ENCODE results near the gene LRBA.
"Not testable (repeated sequence)": the region's sequence is repeated elsewhere in the genome, so short reads cannot be mapped to it uniquely, and the experiment has no call there.

Gene LRBA

DNA sequence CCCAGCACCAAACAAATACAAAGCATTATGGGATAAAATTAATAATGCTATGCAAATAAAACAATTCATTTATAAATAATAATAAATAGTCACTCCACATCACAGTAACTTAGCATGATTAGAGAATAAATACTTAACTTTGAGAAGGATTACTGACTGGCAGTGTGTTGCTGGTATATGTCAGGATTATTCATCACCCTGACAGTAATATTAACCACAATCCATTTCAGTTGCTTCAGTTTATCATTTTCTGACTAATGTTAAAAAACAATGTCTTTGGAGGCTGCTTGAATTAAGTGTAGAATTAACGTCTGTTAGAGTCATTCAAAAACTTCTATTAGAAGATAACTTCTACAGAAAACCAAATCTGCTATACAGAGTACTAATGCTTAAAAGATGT, 557.3 kb downstream of the LRBA start:
- DNase-seq = no peak

DNA sequence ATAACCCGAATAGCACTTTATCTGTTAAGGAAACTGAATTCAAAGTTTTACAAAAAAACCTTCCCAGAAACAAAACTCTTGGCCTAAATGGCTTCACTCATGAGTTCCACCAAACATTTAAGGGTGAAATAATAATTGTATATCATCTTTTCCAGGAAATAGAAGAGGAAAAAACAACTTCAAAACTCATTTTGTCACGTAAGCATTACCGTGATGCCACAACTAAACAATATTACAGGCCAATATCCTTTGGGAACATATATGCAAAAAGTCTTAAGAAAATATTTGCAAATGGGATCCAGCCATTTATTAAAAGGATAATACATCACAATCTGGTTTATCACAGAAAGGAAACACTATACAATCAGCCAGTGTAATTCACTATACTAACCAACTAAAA, 563.2 kb downstream of the LRBA start:
- no peak for DNase-seq

DNA sequence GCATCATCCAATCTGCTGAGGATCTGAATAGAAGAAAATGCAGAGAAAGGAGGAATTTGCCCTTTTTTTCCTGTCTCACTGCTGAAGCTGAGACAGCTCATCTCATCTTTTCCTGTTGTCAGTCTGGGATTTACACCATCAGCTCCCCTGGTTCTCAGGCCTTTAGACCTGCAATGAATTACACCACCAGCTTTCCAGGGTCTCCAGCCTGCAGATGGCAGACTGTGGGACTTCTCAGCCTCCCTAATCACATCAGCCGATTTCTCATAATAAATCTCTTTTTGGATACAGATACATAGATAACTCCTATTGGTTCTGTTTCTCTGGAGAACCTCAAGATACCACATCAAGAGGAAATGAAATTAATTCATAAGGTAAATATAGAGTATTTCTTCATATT, 567.7 kb downstream of the LRBA start:
- no peak for DNase-seq

DNA sequence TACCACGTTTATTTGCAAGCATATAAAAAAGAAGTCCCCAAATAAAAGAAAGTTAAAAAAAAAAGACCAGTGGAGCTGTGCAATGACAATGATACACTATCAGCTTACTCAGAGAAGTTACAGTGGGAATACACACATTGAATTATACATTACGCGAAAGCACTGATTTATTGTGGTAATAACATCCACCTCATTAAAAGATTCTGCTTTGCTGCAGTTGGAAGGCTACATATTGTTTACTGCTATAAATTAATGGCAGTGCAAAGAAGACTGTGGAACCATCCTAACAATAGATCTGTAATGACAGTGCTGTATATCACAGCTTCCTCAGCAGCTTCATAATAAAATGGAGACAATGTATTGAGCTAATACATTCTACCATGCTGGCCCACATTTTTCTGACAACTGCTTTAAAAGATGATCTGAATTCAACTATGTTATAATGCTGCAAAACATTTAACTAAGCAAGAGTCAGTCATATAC, 575.6 kb downstream of the LRBA start:
- no peak for DNase-seq

DNA sequence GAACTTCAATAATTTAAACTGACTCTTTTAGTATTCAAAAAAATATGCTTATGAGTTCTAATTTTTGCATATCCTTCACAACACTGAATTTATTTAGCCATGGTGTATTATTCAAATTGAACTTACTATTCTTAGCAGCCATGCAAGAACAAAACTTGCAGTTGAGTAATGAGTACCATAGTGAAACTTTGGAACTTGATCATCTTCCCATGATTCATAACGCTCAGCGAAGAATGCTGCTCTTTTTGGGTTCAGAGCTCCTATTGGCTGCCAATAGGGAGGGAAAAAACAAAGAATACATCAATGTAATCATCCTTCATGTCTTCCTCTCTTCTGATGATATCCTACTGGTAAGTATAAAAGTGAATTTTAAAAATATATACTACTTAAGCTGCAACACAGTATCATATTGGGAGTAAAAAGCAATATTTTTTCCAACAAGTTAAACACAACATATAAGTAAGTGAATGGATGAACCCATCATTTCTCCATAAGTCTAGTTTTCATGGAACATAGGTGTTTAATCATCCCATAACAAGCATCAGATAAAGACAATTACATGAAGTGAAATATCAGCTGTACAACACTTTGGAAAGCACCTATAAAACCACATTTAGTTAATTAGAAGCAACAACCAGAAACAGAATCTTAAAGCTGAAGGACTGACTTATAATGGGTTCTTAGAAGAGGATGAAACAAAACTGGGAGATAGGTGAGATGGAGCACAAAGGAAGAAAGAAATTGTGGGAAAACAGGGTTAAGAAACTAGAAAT, 578.3 kb downstream of the LRBA start:
- no peak for DNase-seq

DNA sequence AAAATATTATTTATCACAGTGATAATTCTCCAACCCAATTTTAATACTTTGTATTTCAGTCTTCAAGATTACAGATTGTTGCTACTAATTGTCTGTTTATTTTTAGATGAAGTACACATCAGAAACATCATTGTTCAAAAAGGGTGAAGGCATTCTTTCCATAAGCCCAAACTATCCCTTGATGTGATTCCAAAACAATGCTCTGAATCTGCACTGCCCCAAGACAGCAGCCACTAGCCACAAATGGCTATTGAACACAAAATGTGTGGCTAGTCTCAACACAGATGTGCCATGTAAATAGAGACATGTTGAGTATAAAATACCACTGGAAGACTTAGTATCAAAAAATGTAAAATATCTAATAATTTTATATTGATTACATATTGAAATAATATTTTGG, 583.9 kb downstream of the LRBA start:
- DNase-seq = no peak

DNA sequence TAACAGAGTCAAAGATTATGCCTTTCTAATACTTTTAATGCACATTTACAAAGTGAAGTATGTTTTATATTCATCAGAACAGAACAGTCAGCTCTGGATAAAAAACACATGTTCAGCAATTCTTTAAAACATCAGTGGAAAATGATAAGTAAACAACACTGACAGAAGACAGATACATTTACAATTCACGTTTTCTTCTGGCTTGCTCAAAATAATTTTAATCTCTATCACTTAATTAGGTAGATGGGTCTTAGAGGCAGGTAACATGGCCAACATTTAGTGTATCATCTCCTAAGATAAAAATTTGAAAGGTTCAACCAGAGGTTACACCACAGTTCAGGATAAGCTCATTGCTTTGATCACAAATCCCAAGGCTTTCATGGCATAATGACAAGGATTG, 589.9 kb downstream of the LRBA start:
- no peak for DNase-seq

DNA sequence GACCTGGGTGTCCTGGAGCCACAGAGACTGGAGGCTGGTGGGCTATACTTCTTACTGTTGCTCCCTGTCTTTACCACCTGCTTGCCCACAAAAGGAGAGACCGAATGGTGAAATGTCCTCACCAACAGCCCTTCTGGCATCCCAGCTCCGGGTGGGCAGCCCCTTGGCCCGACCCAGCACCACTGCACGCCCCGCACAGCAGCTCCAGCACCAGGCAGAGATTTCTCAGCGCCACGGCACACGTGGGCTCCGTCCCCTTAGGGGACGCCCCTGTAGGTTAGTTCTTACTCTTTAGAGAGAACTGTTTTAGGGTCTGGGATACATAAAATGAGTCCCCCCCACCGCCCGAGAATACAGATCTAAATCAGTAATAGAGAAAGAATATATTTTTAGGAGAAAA, 591.6 kb downstream of the LRBA start:
- DNase-seq = no peak

DNA sequence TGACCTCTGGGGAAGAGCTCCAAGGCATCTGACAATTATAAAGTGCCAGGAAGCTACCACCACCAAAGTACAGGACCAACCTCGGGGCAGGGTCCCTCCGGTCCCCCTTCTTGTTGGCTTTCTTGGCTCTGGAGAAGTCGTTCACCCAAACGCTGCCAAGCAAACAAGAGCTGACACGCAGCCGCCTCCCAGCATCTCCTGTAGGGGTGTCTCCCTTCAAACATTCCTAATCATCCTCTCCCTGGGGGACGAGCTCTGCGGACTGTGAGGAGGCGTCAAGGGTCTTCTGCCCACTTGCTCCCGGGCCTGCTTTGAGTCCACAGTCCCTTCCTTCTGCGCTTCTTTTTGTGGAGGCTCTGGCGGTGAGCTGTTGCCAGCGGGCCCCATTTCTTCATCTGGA, 592.0 kb downstream of the LRBA start:
- no peak for DNase-seq

DNA sequence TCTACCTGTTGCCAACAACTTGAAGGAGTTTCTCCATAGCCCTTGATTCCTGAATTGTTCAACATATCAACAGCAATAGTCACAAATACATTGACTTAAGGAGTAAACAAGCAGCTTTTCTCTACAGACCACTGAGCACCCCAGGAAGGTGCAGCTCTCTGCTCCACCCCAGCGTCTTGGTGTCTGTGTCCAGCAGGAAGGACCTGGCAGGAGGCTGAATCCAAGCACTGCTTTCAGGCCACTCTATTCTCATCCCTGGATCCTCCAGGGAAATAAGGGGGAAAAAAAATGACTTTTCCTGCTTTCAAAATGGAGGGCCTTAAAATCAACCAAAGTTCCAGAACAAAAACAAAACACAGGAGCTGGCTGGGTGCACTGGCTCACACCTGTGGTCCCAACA, 593.5 kb downstream of the LRBA start:
- no peak for DNase-seq

DNA sequence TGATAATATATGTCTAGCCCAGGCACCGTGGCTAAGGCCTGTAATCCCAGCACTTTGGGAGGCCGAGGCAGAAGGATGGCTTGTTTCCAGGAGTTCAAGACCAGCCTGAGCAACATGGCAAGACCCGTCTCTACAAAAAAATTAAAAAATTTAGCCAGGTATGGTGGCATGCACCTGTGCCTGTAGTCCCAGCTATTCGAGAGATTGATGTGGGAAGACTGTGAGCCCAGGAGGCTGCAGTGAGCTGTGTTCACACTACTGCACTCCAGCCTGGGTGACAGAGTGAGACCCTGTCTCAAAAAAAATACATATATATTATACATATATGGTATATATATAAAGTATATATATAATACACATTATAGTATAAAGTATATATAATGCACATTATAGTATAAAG, 595.1 kb downstream of the LRBA start:
- no peak for DNase-seq

DNA sequence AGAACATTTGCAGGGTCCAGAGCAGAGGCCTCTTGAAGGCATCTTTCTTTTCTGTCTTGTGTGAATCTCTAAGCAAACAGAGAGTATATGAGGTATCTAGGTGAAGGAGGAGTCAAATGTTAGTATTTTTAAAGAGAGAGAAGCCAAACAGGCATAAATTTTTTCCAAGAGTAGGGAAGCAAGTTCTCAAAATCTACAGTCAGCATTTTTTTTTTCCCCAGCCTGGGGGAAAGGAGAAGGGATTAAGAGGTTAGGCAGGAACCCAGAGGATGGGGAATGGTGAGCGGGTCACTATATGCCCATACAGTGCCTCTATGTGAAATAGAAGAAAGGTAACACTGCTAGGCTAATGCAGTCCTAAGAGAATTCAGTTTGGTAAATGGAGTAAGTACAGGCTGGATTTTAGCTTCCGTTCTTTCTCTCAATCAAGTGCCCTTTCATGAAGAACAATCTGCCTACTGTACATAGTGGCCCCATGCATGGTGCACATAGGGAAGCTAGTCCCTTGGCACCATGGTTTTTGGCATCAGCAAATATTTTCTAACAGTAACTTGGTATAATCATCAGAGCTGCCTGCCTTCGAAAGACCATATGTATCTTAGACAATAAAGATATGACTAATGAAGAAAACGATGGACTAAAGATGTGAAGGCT, 596.2 kb downstream of the LRBA start:
- DNase-seq = no peak

DNA sequence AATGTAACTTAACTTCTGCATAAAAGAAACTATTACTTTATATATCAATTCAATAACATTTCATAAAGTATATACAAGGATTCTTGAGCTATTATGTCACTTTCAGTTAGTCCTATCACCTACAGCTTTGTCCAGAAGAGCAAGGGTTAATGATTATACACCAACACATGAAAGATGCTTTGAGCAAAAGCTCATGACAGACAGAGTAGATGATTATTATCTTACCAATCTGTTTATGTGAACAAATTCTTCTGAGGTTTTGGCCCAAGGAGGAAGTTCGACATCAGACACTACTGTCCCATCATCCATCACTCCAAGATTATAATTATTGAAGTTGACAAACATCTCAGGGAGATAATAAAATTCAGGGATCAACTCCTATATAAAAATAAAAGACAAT, 599.9 kb downstream of the LRBA start:
- no peak for DNase-seq

DNA sequence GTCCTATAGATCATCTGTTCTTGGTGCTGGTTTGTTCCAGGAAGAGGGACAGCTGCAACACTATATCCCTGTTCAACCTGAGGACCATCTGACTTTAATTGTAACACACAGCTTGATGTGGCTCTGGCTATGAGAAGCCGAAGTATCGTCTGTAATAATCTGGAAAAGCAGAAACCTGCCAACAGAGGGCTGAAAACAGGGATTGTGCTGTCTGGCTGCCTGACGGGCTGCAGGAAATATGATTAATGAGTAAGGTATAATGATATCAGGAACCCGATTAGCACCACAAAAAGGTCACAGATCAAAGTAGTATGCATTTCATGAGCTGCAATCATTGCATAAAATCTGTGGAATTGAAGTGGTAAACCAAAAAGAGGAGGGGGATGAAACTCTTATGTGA, 603.6 kb downstream of the LRBA start:
- peak; percentile 8 to 43 for DNase-seq

DNA sequence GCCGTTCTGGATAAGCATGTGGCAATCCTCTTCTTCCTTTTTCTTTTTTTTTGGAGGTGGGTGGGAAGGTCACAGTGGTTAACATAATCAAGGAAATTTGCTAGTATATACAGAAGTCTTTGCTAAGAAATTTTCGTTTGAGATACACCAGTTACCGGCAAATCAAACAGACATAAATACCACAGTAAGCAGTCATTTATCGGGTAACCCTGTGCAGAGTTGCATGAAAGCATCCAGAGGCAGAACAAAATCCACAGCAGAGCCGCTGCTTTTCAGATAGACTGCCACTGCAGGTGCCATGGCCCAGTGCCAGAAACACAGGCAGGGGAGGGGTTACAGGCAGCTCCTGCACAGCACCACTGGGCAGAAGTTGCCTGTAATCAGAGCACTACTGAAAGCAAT, 612.2 kb downstream of the LRBA start:
- peak in 1 of 2 experiments; percentile 26 for DNase-seq

DNA sequence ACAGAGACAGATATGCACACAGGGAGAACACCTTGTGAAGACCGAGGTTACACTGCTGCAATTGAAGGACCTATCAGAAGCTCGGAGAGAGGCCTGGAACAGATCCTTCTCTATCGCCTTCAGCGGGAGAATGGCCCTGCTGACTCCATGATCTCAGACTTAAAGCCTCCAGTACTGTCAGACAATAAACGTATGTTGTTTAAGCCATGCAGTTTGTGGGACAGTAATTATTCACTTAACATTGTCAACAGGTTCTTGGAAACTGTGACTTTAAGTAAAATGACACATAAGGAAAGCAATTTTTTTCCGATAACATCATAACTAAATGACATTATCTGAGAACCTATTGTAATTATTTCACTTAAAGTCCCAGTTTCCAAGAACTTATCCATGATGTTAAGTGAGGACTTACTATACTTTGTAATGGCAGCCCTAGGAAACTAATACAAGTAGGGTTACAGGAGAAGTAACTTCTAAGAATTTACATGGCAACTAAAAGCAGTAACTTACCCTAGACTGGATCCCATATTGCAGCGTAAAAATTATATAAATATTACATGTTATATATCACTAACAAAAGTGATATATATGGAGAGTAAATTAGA, 613.9 kb downstream of the LRBA start:
- DNase-seq = no peak

DNA sequence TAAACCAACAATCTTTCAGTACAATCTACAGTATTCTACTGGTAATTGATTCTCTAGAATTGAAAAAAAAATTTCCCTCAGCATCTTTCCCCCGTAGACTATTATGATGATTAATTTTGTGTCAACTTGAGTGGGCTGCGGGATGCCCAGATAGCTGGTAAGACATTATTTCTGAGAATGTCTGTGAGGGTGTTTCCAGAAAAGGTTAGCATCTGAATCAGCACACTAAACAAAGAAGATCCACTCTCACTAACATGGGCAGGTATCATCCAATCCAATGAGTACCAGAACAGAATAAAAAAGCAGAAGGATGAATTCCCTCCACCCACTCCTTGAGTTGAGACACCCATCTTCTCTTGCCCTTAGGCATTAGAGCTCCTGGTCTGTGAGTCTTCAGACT, 619.2 kb downstream of the LRBA start:
- no peak for DNase-seq

DNA sequence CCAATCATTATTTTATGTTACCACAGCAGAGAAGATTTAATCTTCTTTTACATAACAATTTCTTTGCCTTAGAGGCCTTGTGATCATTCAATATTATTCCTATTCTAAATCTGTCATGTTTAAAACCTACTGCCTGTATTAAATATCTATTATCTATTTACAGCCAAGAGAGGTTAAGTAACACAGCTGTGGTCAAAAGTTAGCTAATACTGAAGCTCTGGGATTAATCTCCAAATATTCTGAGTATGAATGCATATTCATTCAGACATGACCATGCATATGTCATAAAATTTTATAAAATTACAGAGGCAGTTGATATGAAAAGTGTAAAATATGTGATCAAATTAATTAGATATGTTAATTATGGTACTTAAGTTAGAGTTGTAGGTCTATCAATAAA, 621.0 kb downstream of the LRBA start:
- DNase-seq = no peak

DNA sequence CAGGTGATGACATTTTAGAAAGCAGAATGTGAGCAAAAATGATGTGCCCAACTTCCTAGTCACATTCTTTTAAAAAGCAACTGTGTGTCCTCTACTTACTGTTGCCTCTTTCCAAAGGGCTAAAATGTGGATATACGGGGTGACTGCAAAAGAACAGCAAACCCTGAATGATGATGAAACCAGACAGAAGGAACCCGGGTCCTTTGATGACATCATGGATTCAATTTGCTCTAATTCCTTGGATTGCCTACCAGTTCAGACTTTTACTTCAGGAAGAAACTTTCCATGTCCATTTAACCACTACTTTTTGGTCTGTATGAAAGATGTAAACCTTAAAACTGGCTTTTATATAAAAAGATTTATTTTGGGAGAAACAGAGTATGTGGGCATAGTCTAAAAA, 624.0 kb downstream of the LRBA start:
- DNase-seq = no peak

DNA sequence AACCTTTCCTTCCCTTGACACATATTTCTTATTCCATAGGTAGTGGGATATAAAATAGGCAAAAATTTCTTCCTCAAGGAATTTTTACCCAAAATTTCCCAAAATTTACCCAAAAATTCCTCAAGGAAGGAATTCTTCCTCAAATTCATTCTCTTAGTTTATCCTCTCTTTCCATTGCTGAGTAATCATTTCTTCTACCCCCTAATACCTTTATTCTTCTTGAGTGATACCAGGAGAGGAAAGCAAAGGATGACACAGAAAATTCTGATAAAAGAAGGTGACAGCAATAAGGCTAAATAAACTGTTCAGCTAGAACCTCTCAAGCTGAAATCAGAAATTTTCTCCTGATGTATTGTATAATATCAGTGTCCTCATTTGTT, 624.6 kb downstream of the LRBA start:
- no peak for DNase-seq

DNA sequence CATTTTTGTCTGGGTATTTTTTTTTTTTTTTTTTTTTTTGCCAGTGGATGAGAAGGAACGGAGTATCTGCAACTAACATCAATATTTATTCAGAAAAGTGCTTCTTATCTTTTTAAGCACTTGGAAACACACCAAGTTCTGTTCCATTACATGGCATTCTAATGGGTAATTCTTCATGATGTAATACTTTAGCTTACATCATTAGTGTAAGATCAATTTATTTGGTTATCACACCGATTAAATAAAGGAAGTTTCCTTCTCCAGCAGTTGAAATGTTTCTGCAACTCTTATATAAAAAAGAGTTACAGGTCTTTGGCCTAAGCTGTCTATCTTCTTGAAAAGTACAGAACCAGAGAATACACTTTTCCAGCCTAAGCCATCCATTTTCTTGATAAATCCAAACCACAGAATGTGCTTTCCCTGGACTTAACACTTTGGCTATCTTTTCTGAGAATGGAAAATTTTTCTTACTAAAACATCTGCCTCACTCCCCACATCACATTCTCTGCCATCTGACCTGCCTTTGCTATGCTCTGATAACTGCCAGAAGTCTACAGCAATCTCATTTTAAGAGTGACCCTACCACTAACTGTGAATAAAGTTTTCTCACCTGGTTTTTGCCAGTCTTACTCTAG, 625.1 kb downstream of the LRBA start:
- DNase-seq = no peak

DNA sequence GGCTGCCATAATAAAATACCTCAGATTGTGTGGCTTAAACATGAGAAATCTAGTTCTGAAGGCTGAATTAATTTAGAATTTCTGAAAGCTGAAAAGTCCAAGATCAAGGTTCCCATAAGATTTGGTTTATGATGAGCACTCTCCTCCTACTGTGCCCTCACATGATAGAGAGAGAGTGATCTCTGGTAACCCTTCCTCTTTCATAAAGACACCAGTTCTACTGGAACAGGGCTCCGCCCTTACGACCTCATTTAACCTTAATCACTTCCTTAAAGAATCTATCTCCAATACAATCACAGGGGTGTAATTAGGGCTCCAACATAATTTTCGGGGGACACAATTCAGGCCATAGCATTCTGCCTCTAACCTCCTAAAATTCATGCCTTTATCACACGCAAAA, 627.1 kb downstream of the LRBA start:
- no peak for DNase-seq

DNA sequence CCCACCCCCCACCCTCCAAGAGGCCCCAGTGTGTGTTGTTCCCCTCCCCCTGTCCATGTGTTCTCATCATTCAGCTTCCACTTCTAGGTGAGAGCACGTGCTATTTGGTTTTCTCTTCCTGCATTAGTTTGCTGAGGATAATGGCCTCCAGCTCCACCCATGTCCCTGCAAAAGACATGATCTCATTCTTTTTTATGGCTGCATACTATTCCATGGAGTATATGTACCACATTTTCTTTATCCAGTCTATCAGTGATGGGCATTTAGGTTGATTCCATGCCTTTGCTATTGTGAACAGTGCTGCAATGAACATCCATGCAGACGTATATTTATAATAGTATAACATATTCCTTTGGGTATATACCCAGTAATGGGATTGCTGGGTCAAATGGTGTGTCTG, 628.7 kb downstream of the LRBA start:
- DNase-seq = not testable (repeated sequence)

DNA sequence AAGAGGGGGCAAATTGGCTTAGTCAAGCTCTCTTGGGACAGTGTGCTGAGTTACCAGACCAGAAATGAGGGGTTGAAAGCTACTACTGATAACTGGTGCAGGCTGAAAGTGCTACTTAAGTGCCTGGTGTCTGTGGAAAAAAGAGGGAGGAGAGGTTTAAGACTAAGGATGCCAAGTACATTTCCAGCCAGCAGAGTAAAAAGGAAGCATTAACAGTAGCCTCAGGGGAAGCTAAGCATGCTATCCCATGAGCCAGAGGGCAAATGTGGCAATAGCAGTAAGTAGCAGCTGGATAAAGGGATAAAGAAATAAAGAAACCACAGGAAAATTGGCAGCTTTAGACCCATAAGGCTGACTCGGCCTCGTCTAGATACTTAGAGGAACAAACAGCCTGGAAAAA, 629.5 kb downstream of the LRBA start:
- peak; percentile 79 to 92 for DNase-seq

Data from NCI-H446 (cell line).